ENCODE measurements around the gene LDB3.

LDB3 gene

GRCh38 chr10:86779220-86780017, 111.1 kb downstream of the LDB3 start:
- no peaks in the 10 kb centered on the region for H3K79me2 ChIP-seq (ENCODE audit: insufficient read depth, low read length)
- no peaks in the 10 kb centered on the region for H3K27me3 ChIP-seq (ENCODE audit: insufficient read depth, low read length)
- H3K27ac ChIP-seq (ENCODE audit: low read depth, low read length, poor library complexity, severe bottlenecking), result no peak overlapping the region
- H3K9me3 ChIP-seq (ENCODE audit: low read length), result 0 out of 2 replicates have a peak, but pooled peaks cover 2% of the 10 kb centered on the region
- no peak overlapping the region for H3K4me2 ChIP-seq (ENCODE audit: low read length)
- no peaks in the 10 kb centered on the region for H3K4me1 ChIP-seq (ENCODE audit: insufficient read depth, low read length, severe bottlenecking)
- no peaks in the 10 kb centered on the region; the same call in 1 of the 2 replicates for H3K36me3 ChIP-seq (ENCODE audit: insufficient read depth, low read length)
- no peaks in the 10 kb centered on the region for H3F3A ChIP-seq (ENCODE audit: insufficient read depth, low read length)
- H4K20me1 ChIP-seq (ENCODE audit: insufficient read depth, low read length), result no peaks in the 10 kb centered on the region
- no peak overlapping the region for H3K4me3 ChIP-seq (ENCODE audit: low read depth, low read length, poor library complexity, severe bottlenecking)
- no peak for TF ChIP-seq EZH2 (IDR thresholded peaks at IDR 0.05; ENCODE audit: borderline replicate concordance, low read length)
- no peak for TF ChIP-seq CTCF (IDR thresholded peaks at IDR 0.05; ENCODE audit: low read length)
- H3K9ac ChIP-seq (ENCODE audit: low read length), result no peak overlapping the region
- no peaks in the 10 kb centered on the region for H3K9me2 ChIP-seq (ENCODE audit: low read depth, low read length)
- H2AFZ ChIP-seq (ENCODE audit: low read length), result no peak overlapping the region

GRCh38 chr10:86782701-86783418, 114.5 kb downstream of the LDB3 start:
- Histone ChIP-seq H3K4me1 (ENCODE audit: insufficient read depth, low read length, severe bottlenecking) (no peaks in the 10 kb centered on the region), H3K4me3 (ENCODE audit: low read depth, low read length, poor library complexity, severe bottlenecking) (no peak overlapping the region), H3K27ac (ENCODE audit: low read depth, low read length, poor library complexity, severe bottlenecking) (no peak overlapping the region), H4K20me1 (ENCODE audit: insufficient read depth, low read length) (0 out of 2 replicates have a peak, but pooled peaks cover 2% of the 10 kb centered on the region), H3K4me2 (ENCODE audit: low read length) (no peak overlapping the region), H3K36me3 (ENCODE audit: insufficient read depth, low read length) (no peaks in the 10 kb centered on the region; the same call in 1 of the 2 replicates), H2AFZ (ENCODE audit: low read length) (no peak overlapping the region), H3F3A (ENCODE audit: insufficient read depth, low read length) (no peaks in the 10 kb centered on the region), H3K9me2 (ENCODE audit: low read depth, low read length) (no peaks in the 10 kb centered on the region), H3K9ac (ENCODE audit: low read length) (no peak overlapping the region), H3K27me3 (ENCODE audit: insufficient read depth, low read length) (no peaks in the 10 kb centered on the region), H3K9me3 (ENCODE audit: low read length) (peaks cover 17% of the 10 kb centered on the region), H3K79me2 (ENCODE audit: insufficient read depth, low read length) (no peaks in the 10 kb centered on the region)
- TF ChIP-seq EZH2 (IDR thresholded peaks at IDR 0.05; ENCODE audit: borderline replicate concordance, low read length) (no peak), CTCF (IDR thresholded peaks at IDR 0.05; ENCODE audit: low read length) (no peak)

GRCh38 chr10:86785037-86785436, 116.7 kb downstream of the LDB3 start:
- Histone ChIP-seq H2AFZ (ENCODE audit: low read length) (no peak overlapping the region), H3F3A (ENCODE audit: insufficient read depth, low read length) (no peaks in the 10 kb centered on the region), H3K9me2 (ENCODE audit: low read depth, low read length) (no peaks in the 10 kb centered on the region), H3K36me3 (ENCODE audit: insufficient read depth, low read length) (no peaks in the 10 kb centered on the region; the same call in 1 of the 2 replicates), H3K27me3 (ENCODE audit: insufficient read depth, low read length) (no peaks in the 10 kb centered on the region), H3K4me1 (ENCODE audit: insufficient read depth, low read length, severe bottlenecking) (no peaks in the 10 kb centered on the region), H3K9me3 (ENCODE audit: low read length) (peaks cover 19% of the 10 kb centered on the region), H3K27ac (ENCODE audit: low read depth, low read length, poor library complexity, severe bottlenecking) (no peak overlapping the region), H3K9ac (ENCODE audit: low read length) (no peak overlapping the region), H4K20me1 (ENCODE audit: insufficient read depth, low read length) (0 out of 2 replicates have a peak, but pooled peaks cover 2% of the 10 kb centered on the region), H3K4me2 (ENCODE audit: low read length) (no peak overlapping the region), H3K79me2 (ENCODE audit: insufficient read depth, low read length) (no peaks in the 10 kb centered on the region), H3K4me3 (ENCODE audit: low read depth, low read length, poor library complexity, severe bottlenecking) (no peak overlapping the region)
- TF ChIP-seq CTCF (IDR thresholded peaks at IDR 0.05; ENCODE audit: low read length) (no peak), EZH2 (IDR thresholded peaks at IDR 0.05; ENCODE audit: borderline replicate concordance, low read length) (no peak)

Data from OCI-LY1 (cell line).